LNCaP clone FGC (cell line): ENCODE measurements around the gene RPL10A.

Experiments used
- DNase-seq: peaks from one replicate; pipeline ENCODE4 v3.0.0-alpha.2; 2011; ENCODE audit warnings: low read depth
- H3K4me3 ChIP-seq: 2 replicates; pipeline ENCODE4 v1.5.1; 2011; ENCODE audit warnings: mild to moderate bottlenecking, low read depth, low read length, control low read depth
- TF ChIP-seq, protein P1 (sequence below): IDR thresholded peaks from 2 replicates; pipeline ENCODE4 v1.5.1; 2012; ENCODE audit warnings: mild to moderate bottlenecking; ENCODE audit not compliant: control insufficient read depth, insufficient read depth; ENCODE audit errors: extremely low read depth

Gene RPL10A

GRCh38 chr6:35497571-35498421 lies 29.6 kb downstream of the RPL10A start:
- TF ChIP-seq, protein P1, sequence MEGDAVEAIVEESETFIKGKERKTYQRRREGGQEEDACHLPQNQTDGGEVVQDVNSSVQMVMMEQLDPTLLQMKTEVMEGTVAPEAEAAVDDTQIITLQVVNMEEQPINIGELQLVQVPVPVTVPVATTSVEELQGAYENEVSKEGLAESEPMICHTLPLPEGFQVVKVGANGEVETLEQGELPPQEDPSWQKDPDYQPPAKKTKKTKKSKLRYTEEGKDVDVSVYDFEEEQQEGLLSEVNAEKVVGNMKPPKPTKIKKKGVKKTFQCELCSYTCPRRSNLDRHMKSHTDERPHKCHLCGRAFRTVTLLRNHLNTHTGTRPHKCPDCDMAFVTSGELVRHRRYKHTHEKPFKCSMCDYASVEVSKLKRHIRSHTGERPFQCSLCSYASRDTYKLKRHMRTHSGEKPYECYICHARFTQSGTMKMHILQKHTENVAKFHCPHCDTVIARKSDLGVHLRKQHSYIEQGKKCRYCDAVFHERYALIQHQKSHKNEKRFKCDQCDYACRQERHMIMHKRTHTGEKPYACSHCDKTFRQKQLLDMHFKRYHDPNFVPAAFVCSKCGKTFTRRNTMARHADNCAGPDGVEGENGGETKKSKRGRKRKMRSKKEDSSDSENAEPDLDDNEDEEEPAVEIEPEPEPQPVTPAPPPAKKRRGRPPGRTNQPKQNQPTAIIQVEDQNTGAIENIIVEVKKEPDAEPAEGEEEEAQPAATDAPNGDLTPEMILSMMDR = peak; percentile 33; the same call in 1 of the 2 replicates
- H3K4me3 ChIP-seq = peak overlapping the region; percentile 60
- no peak for DNase-seq

- TF ChIP-seq, protein P1 = no peak
Observed at GRCh38 chr6:35498422-35499067, 30.3 kb downstream of the RPL10A start.

DNA sequence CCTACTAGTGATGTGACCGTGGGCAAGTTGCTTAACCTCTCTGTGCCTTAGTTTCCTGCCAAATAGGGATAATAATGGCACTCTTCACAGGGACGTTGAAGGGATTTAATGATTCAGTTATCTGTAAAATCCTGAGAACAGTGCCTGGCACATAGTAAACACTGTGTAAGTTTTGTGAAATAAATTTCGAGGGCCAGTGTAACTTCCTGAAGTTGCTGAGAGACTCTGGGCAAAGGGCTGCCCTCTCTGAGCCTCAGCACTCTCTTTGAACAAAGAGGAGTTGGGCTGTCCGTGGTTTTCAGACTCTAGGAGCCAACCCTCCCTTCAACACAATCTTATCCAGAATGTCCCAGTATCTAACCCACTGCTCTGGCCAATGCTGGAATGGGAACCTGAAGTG lies 31.2 kb downstream of the RPL10A start:
- TF ChIP-seq, protein P1 = no peak
- no peak overlapping the region for H3K4me3 ChIP-seq
- no peak for DNase-seq

More at GRCh38 chr6:35498422-35499067, 30.3 kb downstream of the RPL10A start:
- peak overlapping the region; percentile 60 for H3K4me3 ChIP-seq
- DNase-seq = no peak

DNA sequence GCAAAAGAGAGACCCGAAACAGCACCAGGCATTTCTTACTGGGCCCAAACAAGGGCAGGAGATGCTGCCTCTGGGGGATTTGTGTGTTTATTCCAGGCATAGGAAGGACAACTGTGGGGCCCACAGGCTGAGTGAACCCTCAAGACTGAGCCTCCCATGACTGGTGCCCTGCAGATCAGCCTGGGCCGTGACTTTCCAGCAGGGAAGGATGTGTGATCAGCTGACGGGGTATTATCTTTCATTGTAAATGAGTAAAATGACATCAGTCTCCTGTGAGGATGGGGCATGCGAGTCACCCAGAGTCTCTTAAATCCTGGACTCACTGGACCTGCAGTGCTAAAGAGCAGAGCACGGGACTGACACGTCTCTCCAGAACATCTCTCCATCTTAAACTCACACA lies 32.6 kb downstream of the RPL10A start:
- H3K4me3 ChIP-seq = no peak overlapping the region
- TF ChIP-seq, protein P1 = no peak
- no peak for DNase-seq

DNA sequence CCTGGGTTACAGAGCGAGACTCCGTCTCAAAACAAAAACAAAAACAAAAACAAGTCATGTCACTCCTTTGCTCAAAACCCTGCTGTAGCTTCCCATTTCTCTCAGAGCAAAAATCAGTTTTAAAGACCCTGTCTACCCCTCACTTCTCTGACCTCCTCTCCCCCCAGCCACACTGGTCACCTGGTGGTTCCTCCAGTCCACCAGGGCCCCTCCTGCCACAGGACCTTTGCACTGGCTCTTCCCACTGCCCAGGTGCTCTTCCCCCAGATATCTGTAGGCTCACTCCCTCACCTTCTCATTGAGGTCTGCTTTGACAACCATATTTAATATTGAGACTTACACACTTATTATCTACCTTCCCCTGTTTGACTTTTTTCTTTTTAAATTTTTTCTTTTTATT lies 33.6 kb downstream of the RPL10A start:
- TF ChIP-seq, protein P1 = no peak
- DNase-seq = no peak
- no peak overlapping the region for H3K4me3 ChIP-seq

- no peak overlapping the region for H3K4me3 ChIP-seq
- no peak for DNase-seq
- TF ChIP-seq, protein P1 = no peak
Observed at GRCh38 chr6:35503534-35503933, 35.3 kb downstream of the RPL10A start.
